Heart left ventricle (tissue), 16 donors: ENCODE measurements around the gene TTC16. TPM values are rescaled to one million over a fixed set of nuclear protein-coding genes. Genes with fewer than 3 reads are reported as not detected.

Source experiments
- ATAC-seq, 4 donors: fragments of 200-7000 bp; cut with Tn5 transposase; one replicate each; pipeline ENCODE4 v1.9.1; 2020 to 2022; ENCODE audit warnings: moderate library complexity in 4 of 4, mild to moderate bottlenecking in 3 of 4, moderate number of reproducible peaks in 1 of 4
- DNase-seq, 5 donors: peaks; one replicate each; pipeline ENCODE4 v3.0.0-alpha.2; 2020
- H3K27ac ChIP-seq, 12 donors: fragments of 200-600 bp; sonication (generic) in 4 of 12; one replicate each; pipeline versions ENCODE4 v1.5.0 to v1.8.0; 2016 to 2022; ENCODE audit warnings: mild to moderate bottlenecking in 2 of 12
- H3K27me3 ChIP-seq, 9 donors: fragments of 200-600 bp; sonication (generic) in 2 of 9; one replicate each; pipeline versions ENCODE4 v1.5.1 to v1.8.0; 2016 to 2022; ENCODE audit warnings: mild to moderate bottlenecking in 3 of 9
- H3K36me3 ChIP-seq, 9 donors: fragments of 200-600 bp; sonication (generic) in 2 of 9; one replicate each; pipeline versions ENCODE4 v1.5.0 to v1.8.0; 2018 to 2022; ENCODE audit warnings: mild to moderate bottlenecking in 2 of 9
- H3K4me1 ChIP-seq, 12 donors: fragments of 200-600 bp; sonication (generic) in 4 of 12; one replicate each; pipeline versions ENCODE4 v1.5.0 to v1.8.0; 2016 to 2022; ENCODE audit warnings: mild to moderate bottlenecking in 3 of 12
- H3K4me3 ChIP-seq, 12 donors: fragments of 200-600 bp; sonication (generic) in 4 of 12; one replicate each; pipeline versions ENCODE4 v1.5.0 to v1.8.0; 2017 to 2022; ENCODE audit warnings: mild to moderate bottlenecking in 9 of 12, moderate library complexity in 4 of 12
- H3K9me3 ChIP-seq, 12 donors: fragments of 200-600 bp; sonication (generic) in 4 of 12; one replicate each; pipeline versions ENCODE4 v1.5.0 to v1.8.0; 2016 to 2022; ENCODE audit warnings: mild to moderate bottlenecking in 1 of 12
- POLR2A ChIP-seq, 2 donors: fragments of 450-650 bp; IDR thresholded peaks; one replicate each; pipeline ENCODE4 v1.6.1; 2017; ENCODE audit warnings: antibody characterized with exemption in 2 of 2, mild to moderate bottlenecking in 2 of 2, moderate library complexity in 2 of 2
- WGBS, 4 donors: extraction: QIAGEN DNeasy Blood & Tissue Kit in 2 of 4; methylation state at CpG; one replicate each; pipeline versions ENCODE4 v1.1.5 to v1.1.7; 2013 to 2018; 5-methylcytosine and 5-hydroxymethylcytosine counted together
- intact Hi-C, 10 donors: fragments of 100-400 bp; cut with DNase I; formaldehyde crosslinking; loops; one replicate each; pipeline versions ENCODE4 v1.11.1 to v1.14.2; 2022
- polyA plus RNA-seq, 2 donors: library from polyadenylated mRNA; stranded (reverse); fragments of 200-250 nt; gene quantifications; one replicate each; pipeline ENCODE4 v1.2.3, GENCODE V29; 2013
- total RNA-seq, 9 donors: library from RNA; depleted of rRNA in 2 of 9; stranded (reverse); fragments of >200 nt in 2 of 9; fragmentation: NEBNext Ultra II Directional in 3 of 9; extraction: Animal tissue kit (Norgen Biotek cat#: 25700) in 3 of 9; gene quantifications; one replicate each; pipeline versions ENCODE4 v1.1.0 to v1.2.4, GENCODE V29; 2016 to 2023
- TF ChIP-seq, protein P1 (sequence below), 12 donors: fragments of 200-600 bp; sonication (generic) in 4 of 12; IDR thresholded peaks; one replicate each; pipeline versions ENCODE4 v1.5.0 to v1.8.0; 2018 to 2022; ENCODE audit warnings: antibody characterized with exemption in 12 of 12, mild to moderate bottlenecking in 5 of 12
- donor health status: ischemic (EF 13 %, LVEDD 7.1; RV severe dilation, severe dysfunction).
- donor health status: healthy with polysubstance abuse.
- donor health status: DM: no; HTN: yes; CAD: no.
- donor health status: DM: no; HTN: no; CAD: no.
- donor health status: ischemic (EF 25% LVEDD 6.9; RV normal size, moderate dysfunction).
- donor health status: ischemic (EF 25% LVEDD 5.7; RV mildly dilated, moderate dysfunction).
- donor health status: healthy.
- donor health status: DM: yes; HTN: yes; CAD: no.
- donor health status: ischemic (EF 35%, LVEDD 5.7; RV mildly dilated, moderate dysfunction).
- donor health status: nonischemic (EF 11% LVEDD 7.7; RV severe dilation, severe dysfunction).
- donor health status: DM: yes; HTN: yes; CAD: no.
- donor health status: PGD.
- donor health status: ischemic (EF 29% LVEDD 5.4; RV normal size, mild dysfunction).
- donor health status: nonischemic (EF 23%, LVEDD 6.1; RV moderate dilation, normal function).

The TTC16 gene
- total and polyA plus RNA-seq, 11 donors: 0.09 to 0.61 (median 0.27) TPM; not detected in 2

- no peak overlapping the region for H3K27ac ChIP-seq
- intact Hi-C loops: no loop called here
- WGBS, 4 donors: 35 to 43% (median 37%) methylated on average over 10 of the region's 10 CpGs
- peaks cover 3 to 43% (median 10%) of the 10 kb centered on the region in 12 donors for H3K4me1 ChIP-seq
- peak in 2 of 4 donors; percentile 31 to 33 for ATAC-seq
- peaks cover 0 to 30% (median 14%) of the 10 kb centered on the region in 9 donors for H3K27me3 ChIP-seq
- no peak overlapping the region for H3K4me3 ChIP-seq
- peaks cover 0 to 68% (median 49%) of the 10 kb centered on the region in 9 donors for H3K36me3 ChIP-seq
- no peak for DNase-seq
- no peaks in the 10 kb centered on the region for H3K9me3 ChIP-seq
- no peak for TF ChIP-seq POLR2A (IDR thresholded peaks at IDR 0.05)
- TF ChIP-seq, protein P1, sequence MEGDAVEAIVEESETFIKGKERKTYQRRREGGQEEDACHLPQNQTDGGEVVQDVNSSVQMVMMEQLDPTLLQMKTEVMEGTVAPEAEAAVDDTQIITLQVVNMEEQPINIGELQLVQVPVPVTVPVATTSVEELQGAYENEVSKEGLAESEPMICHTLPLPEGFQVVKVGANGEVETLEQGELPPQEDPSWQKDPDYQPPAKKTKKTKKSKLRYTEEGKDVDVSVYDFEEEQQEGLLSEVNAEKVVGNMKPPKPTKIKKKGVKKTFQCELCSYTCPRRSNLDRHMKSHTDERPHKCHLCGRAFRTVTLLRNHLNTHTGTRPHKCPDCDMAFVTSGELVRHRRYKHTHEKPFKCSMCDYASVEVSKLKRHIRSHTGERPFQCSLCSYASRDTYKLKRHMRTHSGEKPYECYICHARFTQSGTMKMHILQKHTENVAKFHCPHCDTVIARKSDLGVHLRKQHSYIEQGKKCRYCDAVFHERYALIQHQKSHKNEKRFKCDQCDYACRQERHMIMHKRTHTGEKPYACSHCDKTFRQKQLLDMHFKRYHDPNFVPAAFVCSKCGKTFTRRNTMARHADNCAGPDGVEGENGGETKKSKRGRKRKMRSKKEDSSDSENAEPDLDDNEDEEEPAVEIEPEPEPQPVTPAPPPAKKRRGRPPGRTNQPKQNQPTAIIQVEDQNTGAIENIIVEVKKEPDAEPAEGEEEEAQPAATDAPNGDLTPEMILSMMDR (IDR thresholded peaks at IDR 0.05): no peak
Observed at GRCh38 chr9:127751269-127752054, 35.6 kb downstream of the TTC16 start.

DNA sequence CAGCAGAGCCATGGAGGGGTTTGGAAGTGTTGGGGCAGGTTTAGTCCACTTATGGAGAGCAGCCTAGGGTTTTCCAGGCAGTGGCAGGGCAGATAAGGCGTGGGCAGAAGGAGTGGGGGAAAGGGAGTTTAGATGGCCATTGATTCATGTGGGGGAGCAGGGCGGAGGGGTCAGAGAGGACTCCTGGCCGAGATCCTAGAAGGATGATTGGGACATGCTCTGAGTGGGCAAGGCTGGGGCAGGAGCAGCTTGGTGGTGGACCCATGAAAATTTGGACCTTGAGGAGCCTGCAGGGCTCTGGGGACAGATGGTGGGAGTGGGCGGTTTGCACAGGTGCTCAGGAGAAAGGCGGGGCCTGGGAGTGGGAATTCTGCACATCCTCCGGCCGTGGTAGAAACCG, 37.3 kb downstream of the TTC16 start:
- H3K36me3 ChIP-seq: peaks cover 0 to 56% (median 34%) of the 10 kb centered on the region in 9 donors
- 75 to 77% (median 76%) methylated on average over 8 of the region's 8 CpGs for WGBS, 4 donors
- no peak for ATAC-seq
- no peak overlapping the region for H3K4me3 ChIP-seq
- TF ChIP-seq, protein P1 (IDR thresholded peaks at IDR 0.05): no peak
- TF ChIP-seq POLR2A (IDR thresholded peaks at IDR 0.05): no peak
- no peak for DNase-seq
- H3K27ac ChIP-seq: peak overlapping the region in 1 of 12 donors; percentile 29
- peaks cover 0 to 35% (median 14%) of the 10 kb centered on the region in 9 donors for H3K27me3 ChIP-seq
- peaks cover 5 to 46% (median 13%) of the 10 kb centered on the region in 12 donors for H3K4me1 ChIP-seq
- intact Hi-C loops: no loop called here
- no peaks in the 10 kb centered on the region for H3K9me3 ChIP-seq

GRCh38 chr9:127753622-127754021, 37.7 kb downstream of the TTC16 start:
- TF ChIP-seq, protein P1 (IDR thresholded peaks at IDR 0.05): no peak
- no peak for TF ChIP-seq POLR2A (IDR thresholded peaks at IDR 0.05)
- intact Hi-C loops: no loop called here
- Histone ChIP-seq H3K4me1 (peaks cover 6 to 50% (median 13%) of the 10 kb centered on the region in 12 donors), H3K9me3 (no peaks in the 10 kb centered on the region), H3K27ac (peak overlapping the region in 7 of 12 donors; percentile 51 to 81 (median 75)), H3K4me3 (no peak overlapping the region), H3K27me3 (peaks cover 0 to 35% (median 14%) of the 10 kb centered on the region in 9 donors), H3K36me3 (peaks cover 0 to 56% (median 33%) of the 10 kb centered on the region in 9 donors)
- DNase-seq: no peak
- no peak for ATAC-seq
- WGBS, 4 donors: 64 to 66% (median 66%) methylated on average over 7 to 8 of the region's 8 CpGs
